ENCODE data around the gene LRRK2.

GRCh38 chr12:40314927-40315326 is 90.1 kb downstream of the LRRK2 start:
- TF ChIP-seq CTCF (IDR thresholded peaks at IDR 0.05) (no peak), POLR2A (IDR thresholded peaks at IDR 0.05) (no peak)
